ENCODE measurements around the gene TSEN2. TPM values are rescaled to one million over a fixed set of nuclear protein-coding genes. Genes with fewer than 3 reads are reported as not detected.

Gene TSEN2
- total RNA-seq, 1 donor from 2014 or later = 16.0 TPM

DNA sequence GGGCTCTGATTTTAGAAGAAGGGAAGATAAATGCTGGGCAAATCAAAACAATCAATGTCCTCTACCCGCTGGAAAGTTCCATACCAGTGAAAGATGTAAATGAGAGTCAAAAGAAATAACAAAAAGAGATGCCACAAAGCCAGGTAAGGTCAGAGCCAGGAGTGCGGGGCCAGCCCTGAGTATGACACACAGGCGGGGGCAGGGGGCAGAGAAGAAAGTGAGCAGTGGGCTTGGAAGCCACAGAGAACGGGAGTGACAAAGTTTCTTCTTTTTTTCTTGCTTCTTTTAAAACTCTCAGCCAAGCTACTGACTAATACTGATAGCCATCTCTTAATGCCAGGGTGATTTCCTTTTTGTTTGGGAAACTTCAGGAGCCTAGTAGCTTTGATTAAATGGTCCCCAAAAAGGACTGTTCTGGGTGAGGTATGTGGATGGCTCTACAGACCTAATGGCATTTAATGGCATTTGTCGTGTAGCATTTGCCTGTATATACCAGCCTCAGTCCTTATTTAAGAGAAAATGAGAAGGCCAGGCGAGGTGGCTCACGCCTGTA, 23.1 kb upstream of the TSEN2 start:
- H3K9me3 ChIP-seq = no peaks in the 10 kb centered on the region
- DNase-seq = no peak
- no peaks in the 10 kb centered on the region for H3K36me3 ChIP-seq
- no peak for ATAC-seq
- no peak overlapping the region for H3K4me3 ChIP-seq
- peaks cover 5% of the 10 kb centered on the region for H3K4me1 ChIP-seq
- intact Hi-C loops (cut with DNase I) = no loop called here
- TF ChIP-seq, protein P1, sequence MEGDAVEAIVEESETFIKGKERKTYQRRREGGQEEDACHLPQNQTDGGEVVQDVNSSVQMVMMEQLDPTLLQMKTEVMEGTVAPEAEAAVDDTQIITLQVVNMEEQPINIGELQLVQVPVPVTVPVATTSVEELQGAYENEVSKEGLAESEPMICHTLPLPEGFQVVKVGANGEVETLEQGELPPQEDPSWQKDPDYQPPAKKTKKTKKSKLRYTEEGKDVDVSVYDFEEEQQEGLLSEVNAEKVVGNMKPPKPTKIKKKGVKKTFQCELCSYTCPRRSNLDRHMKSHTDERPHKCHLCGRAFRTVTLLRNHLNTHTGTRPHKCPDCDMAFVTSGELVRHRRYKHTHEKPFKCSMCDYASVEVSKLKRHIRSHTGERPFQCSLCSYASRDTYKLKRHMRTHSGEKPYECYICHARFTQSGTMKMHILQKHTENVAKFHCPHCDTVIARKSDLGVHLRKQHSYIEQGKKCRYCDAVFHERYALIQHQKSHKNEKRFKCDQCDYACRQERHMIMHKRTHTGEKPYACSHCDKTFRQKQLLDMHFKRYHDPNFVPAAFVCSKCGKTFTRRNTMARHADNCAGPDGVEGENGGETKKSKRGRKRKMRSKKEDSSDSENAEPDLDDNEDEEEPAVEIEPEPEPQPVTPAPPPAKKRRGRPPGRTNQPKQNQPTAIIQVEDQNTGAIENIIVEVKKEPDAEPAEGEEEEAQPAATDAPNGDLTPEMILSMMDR (IDR thresholded peaks at IDR 0.05) = no peak
- H3K27me3 ChIP-seq = no peaks in the 10 kb centered on the region
- H3K27ac ChIP-seq = no peak overlapping the region

DNA sequence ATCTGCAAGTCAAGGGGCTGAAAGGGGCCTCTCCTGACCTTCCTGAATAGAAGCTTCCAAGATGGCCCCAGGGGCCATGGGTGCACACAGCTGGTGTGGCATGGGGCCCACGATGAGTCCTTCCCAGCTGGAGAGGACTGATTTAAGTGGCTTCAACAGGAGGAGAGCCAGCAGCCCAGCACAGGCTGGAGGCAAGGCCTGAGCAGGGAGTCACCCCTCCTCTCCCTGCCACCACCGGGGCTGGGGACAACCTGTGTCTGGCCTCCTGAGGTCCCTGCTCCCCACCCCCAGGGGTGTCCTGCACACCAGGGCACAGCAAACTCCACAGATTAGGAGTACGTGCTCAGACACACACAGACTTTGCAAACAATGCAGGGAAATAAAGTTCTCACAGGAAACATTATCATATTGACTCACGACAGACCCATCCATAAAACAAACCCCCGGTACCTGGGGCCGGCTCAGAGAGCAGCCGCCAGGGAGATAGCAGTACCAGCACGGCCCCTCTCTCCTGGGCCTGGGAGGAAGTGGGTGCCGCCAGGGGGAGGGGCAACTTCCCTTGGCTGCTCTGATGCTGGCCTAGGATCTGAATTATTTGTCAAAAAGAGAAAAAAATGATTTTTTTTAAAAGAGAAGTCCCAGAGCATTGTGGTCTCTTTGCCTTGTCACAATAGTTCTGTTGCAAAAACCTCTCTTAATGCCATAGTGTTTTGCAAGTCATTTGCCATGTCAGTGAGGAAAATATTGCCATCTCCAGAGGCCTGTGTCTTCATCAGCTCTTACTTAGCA, 21.9 kb upstream of the TSEN2 start:
- Histone ChIP-seq H3K36me3 (no peaks in the 10 kb centered on the region), H3K27me3 (no peaks in the 10 kb centered on the region), H3K4me1 (peaks cover 5% of the 10 kb centered on the region), H3K27ac (peak overlapping the region; percentile 52), H3K4me3 (no peak overlapping the region), H3K9me3 (no peaks in the 10 kb centered on the region)
- ATAC-seq (peak; percentile 37), DNase-seq (peak; percentile 74)
- TF ChIP-seq, protein P1 (IDR thresholded peaks at IDR 0.05) = no peak
- intact Hi-C loops (cut with DNase I) = no loop called here

DNA sequence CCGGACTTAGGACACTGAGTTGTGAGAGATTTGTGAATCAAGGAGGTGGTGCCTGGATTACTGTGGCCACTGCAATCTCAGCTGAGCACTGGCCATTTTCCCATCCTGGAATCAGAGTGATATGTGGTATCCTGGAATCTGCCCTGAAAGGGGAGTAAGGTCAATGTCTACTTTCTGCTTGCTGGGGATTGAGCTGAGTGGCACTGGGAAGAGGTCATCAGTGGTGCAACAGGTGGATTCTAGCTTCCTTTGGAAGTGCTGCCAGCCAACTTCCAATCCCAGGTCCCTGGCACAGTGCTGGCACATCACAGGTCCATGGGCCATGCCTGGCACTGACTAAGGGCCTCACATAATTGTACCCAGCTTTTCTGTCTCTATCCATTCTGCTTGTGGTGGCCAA, 20.6 kb upstream of the TSEN2 start:
- Histone ChIP-seq H3K9me3 (no peaks in the 10 kb centered on the region), H3K27ac (no peak overlapping the region), H3K4me3 (no peak overlapping the region), H3K4me1 (peaks cover 5% of the 10 kb centered on the region), H3K36me3 (no peaks in the 10 kb centered on the region), H3K27me3 (no peaks in the 10 kb centered on the region)
- intact Hi-C loops (cut with DNase I) = no loop called here
- ATAC-seq (no peak), DNase-seq (no peak)
- TF ChIP-seq, protein P1 (IDR thresholded peaks at IDR 0.05) = no peak

DNA sequence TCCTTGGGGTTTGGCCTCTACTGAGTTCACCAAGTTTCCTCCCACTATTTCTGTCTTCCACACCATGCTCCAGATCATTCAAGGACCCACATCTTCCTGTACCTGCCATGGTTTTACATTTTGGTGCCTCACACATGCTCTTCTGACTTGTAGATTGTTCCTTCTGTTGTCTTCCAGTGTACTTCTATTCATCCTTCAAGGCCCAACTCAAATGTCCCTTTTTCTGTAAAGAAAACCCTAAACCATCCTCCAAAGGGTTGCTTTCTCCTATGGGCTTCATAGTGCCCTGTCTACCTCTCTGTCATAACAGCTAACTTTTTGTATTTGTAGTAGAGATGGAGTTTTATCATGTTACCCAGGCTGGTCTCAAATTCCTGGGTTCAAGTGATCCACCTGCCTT, 20.1 kb upstream of the TSEN2 start:
- H3K4me1 ChIP-seq = peaks cover 5% of the 10 kb centered on the region
- no peaks in the 10 kb centered on the region for H3K36me3 ChIP-seq
- no peak overlapping the region for H3K27ac ChIP-seq
- H3K4me3 ChIP-seq = no peak overlapping the region
- TF ChIP-seq, protein P1 (IDR thresholded peaks at IDR 0.05) = no peak
- H3K9me3 ChIP-seq = no peaks in the 10 kb centered on the region
- intact Hi-C loops (cut with DNase I) = no loop called here
- ATAC-seq = no peak
- no peaks in the 10 kb centered on the region for H3K27me3 ChIP-seq
- DNase-seq = no peak

DNA sequence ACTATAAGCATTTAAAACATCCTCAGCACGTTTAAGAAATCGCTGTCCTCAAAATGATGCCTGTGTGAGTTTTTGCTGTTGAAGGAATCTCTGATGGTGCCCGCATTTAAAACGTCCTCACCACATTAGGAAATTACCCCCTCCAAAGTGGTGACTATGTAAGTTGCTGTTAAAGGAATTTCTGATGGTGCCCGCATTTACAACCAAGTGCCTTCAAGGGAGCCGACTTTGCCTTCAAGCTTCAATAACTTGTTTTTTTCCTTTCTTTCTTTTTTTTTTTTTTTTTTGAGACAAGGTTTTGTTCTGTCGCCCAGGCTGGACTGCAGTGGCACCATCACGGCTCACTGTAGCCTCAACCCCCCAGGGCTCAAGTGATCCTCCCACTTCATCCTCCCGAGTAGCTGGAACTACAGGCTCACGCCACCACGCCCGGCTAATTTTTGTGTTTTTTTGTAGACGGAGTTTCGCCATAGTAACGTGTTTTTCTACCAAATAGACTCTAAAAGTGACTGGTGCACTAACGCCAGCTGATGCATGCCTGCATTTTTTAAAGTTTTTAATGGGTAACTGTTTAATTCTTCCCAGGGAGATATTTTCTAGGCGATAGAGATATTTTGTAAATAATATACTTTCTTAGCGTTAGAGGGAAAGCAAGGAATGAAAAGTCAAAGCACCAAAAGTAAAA, 19.0 kb upstream of the TSEN2 start:
- DNase-seq (no peak), ATAC-seq (no peak)
- Histone ChIP-seq H3K9me3 (no peaks in the 10 kb centered on the region), H3K27me3 (no peaks in the 10 kb centered on the region), H3K27ac (no peak overlapping the region), H3K36me3 (no peaks in the 10 kb centered on the region), H3K4me3 (no peak overlapping the region), H3K4me1 (peaks cover 5% of the 10 kb centered on the region)
- intact Hi-C loops (cut with DNase I) = no loop called here
- TF ChIP-seq, protein P1 (IDR thresholded peaks at IDR 0.05) = no peak

Data from upper lobe of right lung (tissue), 1 donor.